ENCODE measurements around the gene PAXIP1. TPM values are rescaled to one million over a fixed set of nuclear protein-coding genes. Genes with fewer than 3 reads are reported as not detected.

PAXIP1 gene
- total RNA-seq, 1 experiment from 2014 or later: 15.3 TPM

DNA sequence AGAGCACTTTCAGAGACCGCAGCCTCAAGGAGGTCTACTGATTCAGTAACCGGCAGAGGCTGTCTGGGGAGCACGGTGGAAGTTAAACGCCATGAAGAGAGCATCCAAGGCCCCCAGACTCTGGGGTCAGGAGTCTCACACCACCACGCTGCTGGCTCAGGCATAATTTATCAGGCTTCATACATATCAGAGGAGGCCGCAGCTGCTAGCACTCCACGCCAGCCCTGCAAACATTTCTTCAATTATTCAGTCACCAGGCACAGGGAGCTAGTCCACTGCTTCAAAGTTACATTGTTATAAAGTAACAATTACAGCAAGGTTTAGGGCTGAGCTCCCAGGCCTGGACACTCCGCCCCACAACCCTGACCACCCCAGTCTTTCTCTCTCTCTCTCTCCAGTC lies 97.8 kb downstream of the PAXIP1 start:
- POLR2A ChIA-PET (ENCODE audit: unreplicated experiment): no interaction called here
- no peak overlapping the region for H3K4me2 ChIP-seq (ENCODE audit: low read length)
- TF ChIP-seq EZH2phosphoT487 (IDR thresholded peaks at IDR 0.05; ENCODE audit: borderline replicate concordance, low read length): no peak
- TF ChIP-seq, protein P1, sequence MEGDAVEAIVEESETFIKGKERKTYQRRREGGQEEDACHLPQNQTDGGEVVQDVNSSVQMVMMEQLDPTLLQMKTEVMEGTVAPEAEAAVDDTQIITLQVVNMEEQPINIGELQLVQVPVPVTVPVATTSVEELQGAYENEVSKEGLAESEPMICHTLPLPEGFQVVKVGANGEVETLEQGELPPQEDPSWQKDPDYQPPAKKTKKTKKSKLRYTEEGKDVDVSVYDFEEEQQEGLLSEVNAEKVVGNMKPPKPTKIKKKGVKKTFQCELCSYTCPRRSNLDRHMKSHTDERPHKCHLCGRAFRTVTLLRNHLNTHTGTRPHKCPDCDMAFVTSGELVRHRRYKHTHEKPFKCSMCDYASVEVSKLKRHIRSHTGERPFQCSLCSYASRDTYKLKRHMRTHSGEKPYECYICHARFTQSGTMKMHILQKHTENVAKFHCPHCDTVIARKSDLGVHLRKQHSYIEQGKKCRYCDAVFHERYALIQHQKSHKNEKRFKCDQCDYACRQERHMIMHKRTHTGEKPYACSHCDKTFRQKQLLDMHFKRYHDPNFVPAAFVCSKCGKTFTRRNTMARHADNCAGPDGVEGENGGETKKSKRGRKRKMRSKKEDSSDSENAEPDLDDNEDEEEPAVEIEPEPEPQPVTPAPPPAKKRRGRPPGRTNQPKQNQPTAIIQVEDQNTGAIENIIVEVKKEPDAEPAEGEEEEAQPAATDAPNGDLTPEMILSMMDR (conservative IDR thresholded peaks at IDR 0.05; ENCODE audit: low read depth, low read length): no peak
- no peak overlapping the region for H2AFZ ChIP-seq (ENCODE audit: low read length)
- H3K9ac ChIP-seq (ENCODE audit: low read length): no peak overlapping the region
- no peaks in the 10 kb centered on the region for H3K4me1 ChIP-seq (ENCODE audit: insufficient read depth, low read length)
- peaks cover 15% of the 10 kb centered on the region; the same call in 1 of the 2 replicates for H3K27me3 ChIP-seq (ENCODE audit: low read length)
- H3K36me3 ChIP-seq (ENCODE audit: low read depth, low read length): no peaks in the 10 kb centered on the region
- ATAC-seq (no peak), DNase-seq (no peak)
- intact Hi-C loops (cut with micrococcal nuclease): no loop called here
- no peaks in the 10 kb centered on the region for H3K9me2 ChIP-seq (replicated peaks; ENCODE audit: low read length)
- H3K9me3 ChIP-seq (ENCODE audit: low read length): no peaks in the 10 kb centered on the region
- H3K4me3 ChIP-seq (ENCODE audit: low read length): no peak overlapping the region
- no TSS peak for BruUV-seq (replicated peaks)
- H4K20me1 ChIP-seq (ENCODE audit: low read length): no peaks in the 10 kb centered on the region
- H3K27ac ChIP-seq (ENCODE audit: low read length): no peak overlapping the region
- CTCF ChIA-PET: no interaction called here
- no peaks in the 10 kb centered on the region for H3K79me2 ChIP-seq (ENCODE audit: low read length)
- no peaks in the 10 kb centered on the region for H3F3A ChIP-seq (ENCODE audit: low read length, unreplicated experiment)

DNA sequence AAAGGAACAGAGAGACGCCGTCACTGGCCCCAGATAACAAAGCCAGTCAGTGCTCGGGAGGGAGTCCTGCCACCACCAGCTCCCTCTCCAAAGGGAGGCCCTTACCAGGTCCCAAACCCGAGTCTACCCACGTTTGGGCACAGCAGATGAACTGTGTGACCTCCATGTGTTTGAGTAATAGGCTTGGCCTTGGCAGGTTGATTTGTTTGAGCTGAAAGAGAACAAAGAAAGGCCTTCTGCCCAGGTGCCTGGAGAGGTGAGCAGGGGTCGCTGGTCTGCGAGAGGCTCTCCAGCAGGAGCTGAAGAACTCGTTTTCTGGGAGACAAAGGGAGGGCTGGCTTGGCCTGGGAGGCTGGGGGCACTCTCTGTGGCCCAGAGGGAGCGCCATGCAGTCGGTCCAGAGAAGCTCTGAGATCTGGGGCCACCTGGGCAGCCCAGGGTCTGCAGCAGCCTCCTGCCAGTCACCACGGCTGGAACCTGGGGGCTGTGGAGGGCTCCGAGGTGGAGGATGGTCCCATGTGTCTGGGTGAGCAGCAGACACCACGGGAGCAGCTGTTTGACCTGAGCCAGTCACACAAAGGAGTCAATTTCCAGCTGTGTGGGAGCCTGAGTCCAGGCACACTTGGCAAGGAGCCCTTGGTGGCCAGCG lies 99.7 kb downstream of the PAXIP1 start:
- Histone ChIP-seq H3K36me3 (ENCODE audit: low read depth, low read length) (no peaks in the 10 kb centered on the region), H3K4me2 (ENCODE audit: low read length) (no peak overlapping the region)
- TF ChIP-seq, protein P1 (conservative IDR thresholded peaks at IDR 0.05; ENCODE audit: low read depth, low read length): no peak
- TF ChIP-seq EZH2 (IDR thresholded peaks at IDR 0.05; ENCODE audit: low read length, unreplicated experiment): no peak
- TF ChIP-seq EZH2phosphoT487 (IDR thresholded peaks at IDR 0.05; ENCODE audit: borderline replicate concordance, low read length): no peak

DNA sequence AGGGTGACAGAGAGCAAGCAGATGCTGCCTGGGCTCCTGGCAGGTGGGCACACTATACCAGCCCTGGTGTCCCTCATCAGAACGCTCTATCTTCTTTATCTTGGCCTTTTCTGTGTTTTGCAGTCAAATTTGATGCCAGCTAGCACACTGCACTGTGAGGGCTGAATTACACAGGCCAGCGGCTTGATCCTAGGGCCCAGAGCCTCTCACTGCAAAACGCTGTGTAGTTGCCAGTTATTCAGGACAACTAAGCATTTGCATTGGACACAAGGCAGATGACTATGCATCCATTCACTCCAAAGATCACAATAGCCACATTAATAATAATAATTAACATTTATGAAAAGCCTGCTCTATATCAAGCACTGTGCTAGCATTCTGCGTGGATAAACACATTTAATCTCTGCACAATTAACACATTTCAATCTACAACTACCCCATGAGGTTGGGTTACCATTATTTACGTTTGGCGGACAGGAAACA lies 100.3 kb downstream of the PAXIP1 start:
- Histone ChIP-seq H3K4me2 (ENCODE audit: low read length) (no peak overlapping the region), H3K27me3 (ENCODE audit: low read length) (peaks cover 29% of the 10 kb centered on the region; the same call in 1 of the 2 replicates), H3F3A (ENCODE audit: low read length, unreplicated experiment) (no peaks in the 10 kb centered on the region), H4K20me1 (ENCODE audit: low read length) (no peaks in the 10 kb centered on the region), H3K79me2 (ENCODE audit: low read length) (no peaks in the 10 kb centered on the region), H2AFZ (ENCODE audit: low read length) (no peak overlapping the region), H3K36me3 (ENCODE audit: low read depth, low read length) (no peaks in the 10 kb centered on the region), H3K9me3 (ENCODE audit: low read length) (no peaks in the 10 kb centered on the region), H3K9ac (ENCODE audit: low read length) (no peak overlapping the region), H3K27ac (ENCODE audit: low read length) (no peak overlapping the region), H3K4me3 (ENCODE audit: low read length) (no peak overlapping the region), H3K9me2 (replicated peaks; ENCODE audit: low read length) (no peaks in the 10 kb centered on the region), H3K4me1 (ENCODE audit: insufficient read depth, low read length) (no peaks in the 10 kb centered on the region)
- no peak for TF ChIP-seq EZH2 (IDR thresholded peaks at IDR 0.05; ENCODE audit: low read length, unreplicated experiment)
- no peak for TF ChIP-seq EZH2phosphoT487 (IDR thresholded peaks at IDR 0.05; ENCODE audit: borderline replicate concordance, low read length)
- TF ChIP-seq, protein P1 (conservative IDR thresholded peaks at IDR 0.05; ENCODE audit: low read depth, low read length): no peak
- BruUV-seq (replicated peaks): no TSS peak
- no peak for DNase-seq
- ChIA-PET CTCF (no interaction called here), POLR2A (ENCODE audit: unreplicated experiment) (no interaction called here)
- intact Hi-C loops (cut with micrococcal nuclease): no loop called here
- no peak for ATAC-seq

More for the DNA sequence above, 99.7 kb downstream of the PAXIP1 start:
- Histone ChIP-seq H3K9ac (ENCODE audit: low read length) (no peak overlapping the region), H3K9me3 (ENCODE audit: low read length) (no peaks in the 10 kb centered on the region), H3K27me3 (ENCODE audit: low read length) (peaks cover 25% of the 10 kb centered on the region; the same call in 1 of the 2 replicates), H3K4me1 (ENCODE audit: insufficient read depth, low read length) (no peaks in the 10 kb centered on the region), H3K9me2 (replicated peaks; ENCODE audit: low read length) (no peaks in the 10 kb centered on the region), H3K27ac (ENCODE audit: low read length) (no peak overlapping the region), H2AFZ (ENCODE audit: low read length) (no peak overlapping the region), H3K79me2 (ENCODE audit: low read length) (no peaks in the 10 kb centered on the region), H3F3A (ENCODE audit: low read length, unreplicated experiment) (no peaks in the 10 kb centered on the region), H3K4me3 (ENCODE audit: low read length) (no peak overlapping the region), H4K20me1 (ENCODE audit: low read length) (no peaks in the 10 kb centered on the region)
- DNase-seq (no peak), ATAC-seq (no peak)
- intact Hi-C loops (cut with micrococcal nuclease): no loop called here
- POLR2A ChIA-PET (ENCODE audit: unreplicated experiment): no interaction called here
- no TSS peak for BruUV-seq (replicated peaks)
- CTCF ChIA-PET: no interaction called here

Measured in PC-3 (cell line).